SIG-M5 treated with dmso at 0.1 percent for 504 hours (cell line): ENCODE data around the gene E2F2.
"Not testable (repeated sequence)": the region's sequence is repeated elsewhere in the genome, so short reads cannot be mapped to it uniquely, and the experiment has no call there.

Experiments
- DNase-seq: peaks from one replicate; lab custom pipeline; 2025; ENCODE audit not compliant: unreplicated experiment; lab: John Stamatoyannopoulos, UW

E2F2 gene

DNA sequence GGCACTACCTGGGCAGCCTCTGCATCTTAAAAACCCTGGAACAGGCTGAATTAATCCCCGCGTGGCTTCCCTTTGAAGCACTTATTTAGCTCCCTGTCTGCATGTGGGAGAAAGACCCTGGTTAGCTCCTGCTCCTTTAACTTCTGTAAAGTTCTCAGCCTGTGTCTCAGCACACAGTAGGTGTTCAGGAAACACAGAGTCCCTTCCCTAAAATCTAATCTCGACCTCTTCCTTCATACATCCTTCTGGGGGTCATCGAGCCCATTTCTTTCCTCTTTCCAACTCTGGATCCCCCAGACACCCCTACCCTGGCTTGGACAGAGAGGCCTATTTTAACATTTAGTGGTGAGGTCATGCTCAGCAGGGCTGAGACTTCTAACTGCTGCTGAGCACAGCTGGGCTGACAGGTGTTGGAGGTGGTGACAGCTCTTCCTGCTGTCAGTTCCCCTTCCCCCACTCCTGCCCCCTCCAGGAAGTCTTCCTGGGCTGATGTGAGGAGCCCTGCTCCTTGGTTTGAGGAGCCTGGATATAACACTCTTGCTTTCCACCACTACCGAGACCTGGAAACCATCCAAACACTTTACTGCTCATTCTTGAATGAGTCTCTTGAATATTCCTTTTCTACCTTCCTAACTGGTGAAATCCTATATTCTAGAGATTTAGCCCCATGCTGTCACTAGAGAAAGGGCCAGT lies 5.3 kb downstream of the E2F2 start:
- no peak for DNase-seq

DNA sequence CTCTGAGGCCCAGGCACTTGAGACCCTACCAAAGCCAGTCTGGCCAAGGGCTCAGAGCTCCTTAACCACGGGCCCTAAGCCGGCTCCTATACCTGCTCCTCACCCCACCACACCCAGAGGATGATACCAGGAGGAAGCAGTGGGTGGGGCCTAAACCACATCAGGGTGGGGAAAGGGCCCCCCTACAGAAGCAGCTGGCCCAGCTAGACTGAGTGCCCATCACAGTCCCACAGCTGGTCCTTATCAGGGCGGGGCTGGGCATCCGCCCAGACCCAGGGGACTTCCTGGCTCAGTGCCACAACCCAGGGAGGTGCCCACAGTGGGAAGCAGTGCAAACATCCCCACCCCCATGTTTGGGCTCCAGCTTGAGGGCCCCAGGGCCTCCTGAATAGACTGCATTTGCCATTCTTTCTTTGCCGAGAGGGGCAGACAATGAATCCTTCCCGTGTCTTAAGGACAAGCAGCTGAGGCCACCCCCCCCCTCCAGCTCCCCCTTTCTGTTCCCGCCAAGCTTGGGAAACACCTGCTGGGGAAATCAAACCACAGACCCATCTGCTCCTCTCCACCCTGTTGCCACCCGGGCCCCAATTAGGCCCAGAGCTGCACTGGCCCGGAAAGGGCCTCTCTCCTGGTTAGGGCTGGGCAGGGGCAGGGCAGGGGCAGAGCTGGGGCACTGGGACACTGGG lies 6.2 kb downstream of the E2F2 start:
- no peak for DNase-seq

DNA sequence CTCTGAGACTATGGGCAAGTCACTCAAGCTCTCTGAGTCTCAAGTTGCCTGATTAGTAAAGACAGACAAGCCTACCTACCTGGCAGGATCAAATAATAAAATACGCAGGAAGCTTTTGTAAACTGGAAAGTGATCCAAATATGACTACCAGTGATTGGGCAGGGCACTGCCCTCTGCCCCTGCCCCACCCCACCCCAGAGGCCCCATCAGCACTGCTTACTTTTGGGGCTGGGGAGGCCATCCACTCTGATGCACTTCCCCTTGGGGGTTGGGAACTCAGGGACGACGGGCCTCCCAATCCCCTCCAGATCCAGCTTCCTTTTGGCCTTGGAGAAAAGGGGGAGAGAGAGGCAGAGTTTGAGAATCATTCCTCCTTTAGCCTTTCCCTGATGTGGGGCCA lies 6.9 kb downstream of the E2F2 start:
- DNase-seq: no peak

DNA sequence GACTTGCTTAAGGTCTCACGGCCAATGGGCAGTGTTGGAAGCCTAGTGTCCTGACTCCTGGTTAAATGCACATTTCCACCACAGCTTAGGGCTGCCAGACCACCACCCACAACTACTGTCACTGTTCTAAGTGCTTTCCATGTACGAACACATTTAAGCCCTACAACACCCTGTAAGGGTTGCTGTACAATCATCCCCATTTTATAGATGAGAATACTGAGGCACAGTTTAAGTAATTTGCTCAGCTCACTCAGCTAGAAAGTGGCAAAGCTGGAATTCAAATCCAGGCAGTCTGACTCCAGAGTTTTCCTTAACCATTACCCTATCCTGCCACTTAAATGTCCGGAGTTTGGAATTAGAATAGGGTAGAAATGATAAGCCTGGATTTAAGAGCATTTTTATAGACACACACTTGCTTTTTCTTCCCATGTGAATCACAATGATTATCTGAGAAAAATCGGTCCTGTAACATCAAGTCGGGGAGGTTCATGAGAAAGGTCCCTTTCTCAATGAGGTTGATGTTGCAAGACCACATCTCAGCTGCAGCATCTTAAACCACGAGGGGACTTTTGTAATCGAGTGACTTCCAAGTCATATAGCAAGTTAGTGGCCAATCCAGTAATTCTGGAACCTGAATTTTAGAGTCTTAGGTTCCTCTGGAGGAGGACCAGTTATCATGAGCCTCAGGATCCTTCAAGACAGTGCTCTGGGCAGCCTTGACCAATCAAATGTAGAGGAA lies 8.6 kb downstream of the E2F2 start:
- DNase-seq: peak; percentile 74

DNA sequence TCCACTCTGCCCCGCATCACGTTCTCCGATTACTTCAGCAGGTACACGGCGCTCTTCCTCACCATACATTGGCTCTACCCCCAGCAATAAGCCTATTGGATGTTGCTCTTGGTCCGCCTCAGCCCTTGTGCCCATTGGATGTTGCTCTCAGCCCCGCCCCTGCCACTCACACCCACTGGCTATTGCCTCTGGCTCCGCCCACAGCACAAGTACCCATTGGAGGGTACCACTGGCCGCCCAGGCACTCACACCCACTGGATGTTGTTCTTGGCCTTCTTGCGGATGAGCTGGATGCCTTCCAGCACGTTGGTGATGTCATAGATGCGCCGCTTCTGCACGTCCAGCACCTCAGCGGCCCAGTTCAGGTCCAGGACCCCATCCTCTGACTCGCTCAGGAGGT lies 9.4 kb downstream of the E2F2 start:
- DNase-seq: no peak

DNA sequence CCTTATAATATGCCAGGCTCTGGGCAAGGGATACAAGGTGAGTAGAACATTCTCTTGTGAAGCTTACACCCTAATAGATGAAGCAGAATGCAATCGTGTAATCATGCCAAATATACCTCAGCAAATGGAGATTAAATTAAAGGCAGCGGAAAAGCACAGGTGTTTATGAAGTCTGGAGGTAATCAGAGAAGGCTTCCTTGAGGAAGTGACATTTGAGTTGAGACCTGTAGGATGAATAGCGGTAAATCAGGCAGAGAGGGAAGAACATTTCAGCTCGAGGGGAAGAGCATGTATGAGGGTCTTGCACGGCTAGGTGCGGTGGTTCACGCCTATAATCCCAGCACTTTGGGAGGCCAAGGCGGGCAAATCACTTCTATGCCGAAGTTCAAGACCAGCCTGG lies 13.5 kb downstream of the E2F2 start:
- no peak for DNase-seq

DNA sequence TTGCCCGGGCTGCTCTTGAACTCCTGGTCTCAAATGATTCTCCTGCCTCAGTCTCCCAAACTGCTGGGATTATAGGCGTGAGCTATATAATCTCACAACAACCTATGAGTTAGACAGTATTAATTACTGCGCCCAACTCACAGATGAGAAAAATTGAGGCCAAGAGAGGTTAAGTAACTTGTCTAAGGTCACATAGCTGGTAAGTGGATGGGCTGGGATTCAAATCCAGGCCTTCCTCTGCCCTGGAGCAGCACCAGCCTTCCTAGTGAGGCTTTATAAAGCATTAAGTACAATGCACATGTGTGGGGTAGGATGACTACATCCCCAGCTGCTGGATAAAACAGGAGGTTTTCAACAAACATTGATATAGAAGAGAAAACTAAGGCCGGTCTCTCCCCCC lies 15.1 kb downstream of the E2F2 start:
- no peak for DNase-seq

DNA sequence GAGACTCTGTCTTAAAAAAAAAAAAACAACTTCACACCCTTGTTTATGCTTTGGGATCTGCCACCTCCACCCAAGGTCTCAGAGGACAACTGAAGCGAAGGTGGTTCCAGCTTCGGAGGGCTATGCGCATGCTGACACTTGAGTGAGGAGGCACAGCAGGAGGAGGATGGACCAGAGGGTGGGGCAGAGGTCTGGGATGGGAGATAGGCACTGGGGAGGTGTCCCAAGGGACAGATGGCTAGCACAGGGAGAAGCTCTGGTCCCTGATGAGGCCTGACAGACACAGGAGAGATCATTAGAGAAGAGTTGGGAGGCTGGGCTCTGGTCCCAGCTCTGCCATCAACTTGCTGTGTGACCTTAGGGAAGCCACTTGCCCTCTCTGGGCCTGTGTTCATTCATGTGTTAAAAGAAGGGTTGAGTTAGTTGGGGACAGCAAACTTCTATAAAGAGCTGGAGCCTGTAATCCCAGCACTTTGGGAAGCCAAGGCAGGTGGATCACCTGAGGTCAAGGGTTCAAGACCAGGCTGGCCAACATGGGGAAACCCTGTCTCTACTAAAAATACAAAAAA lies 16.8 kb downstream of the E2F2 start:
- DNase-seq: no peak

DNA sequence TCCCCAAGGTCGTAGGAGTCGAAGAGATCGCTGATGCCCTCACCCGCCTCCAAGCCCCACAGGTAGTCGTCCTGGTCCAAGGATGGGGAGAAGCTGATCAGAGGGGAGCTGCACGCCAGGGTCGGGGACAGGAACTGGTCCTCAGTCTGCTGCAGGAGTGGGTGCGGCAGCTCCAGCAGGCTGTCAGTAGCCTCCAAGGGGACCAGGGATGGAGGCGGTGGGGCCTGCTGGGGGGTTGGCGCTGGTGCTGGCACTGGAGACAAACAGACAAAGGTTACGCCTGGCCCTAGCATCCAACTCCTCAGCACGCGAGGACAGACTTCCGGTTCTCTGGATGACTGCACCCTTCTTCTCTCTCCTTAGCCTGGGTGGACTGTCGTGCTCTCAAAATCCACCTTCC lies 21.1 kb downstream of the E2F2 start:
- DNase-seq: no peak

DNA sequence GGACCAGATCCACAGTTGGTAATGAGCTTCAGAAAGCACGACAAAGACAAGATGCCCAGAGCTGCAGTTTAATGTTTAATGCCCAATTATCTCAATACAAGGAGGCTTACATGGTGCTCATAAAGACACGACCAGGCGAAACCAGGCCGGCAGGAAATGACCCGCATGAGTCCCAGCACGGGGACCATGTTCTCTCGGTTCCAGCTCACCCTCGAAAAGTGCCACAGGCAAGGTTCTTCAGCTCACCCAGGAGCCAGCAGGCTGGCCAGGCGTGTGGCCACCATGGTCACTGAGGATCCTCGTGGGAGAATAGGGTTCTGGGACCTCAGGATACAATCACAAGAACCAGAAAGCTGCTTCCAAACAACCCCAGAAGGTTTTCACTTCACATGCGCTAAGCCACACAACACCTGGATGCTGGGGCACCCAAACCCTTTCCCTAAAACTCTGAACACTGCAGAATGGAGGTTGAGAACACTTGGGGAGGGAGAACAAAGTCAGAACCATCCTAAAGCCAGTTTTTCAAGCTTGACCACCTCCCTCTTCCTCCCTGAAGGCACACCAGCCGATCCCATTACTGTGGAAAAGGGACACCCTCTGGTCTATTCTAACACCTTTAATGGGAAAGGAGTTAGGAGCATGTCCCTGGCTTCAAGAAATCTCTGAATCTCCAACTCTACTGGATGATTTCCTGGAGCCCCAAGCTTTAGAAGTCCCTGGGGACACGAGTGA lies 24.5 kb downstream of the E2F2 start:
- no peak for DNase-seq

DNA sequence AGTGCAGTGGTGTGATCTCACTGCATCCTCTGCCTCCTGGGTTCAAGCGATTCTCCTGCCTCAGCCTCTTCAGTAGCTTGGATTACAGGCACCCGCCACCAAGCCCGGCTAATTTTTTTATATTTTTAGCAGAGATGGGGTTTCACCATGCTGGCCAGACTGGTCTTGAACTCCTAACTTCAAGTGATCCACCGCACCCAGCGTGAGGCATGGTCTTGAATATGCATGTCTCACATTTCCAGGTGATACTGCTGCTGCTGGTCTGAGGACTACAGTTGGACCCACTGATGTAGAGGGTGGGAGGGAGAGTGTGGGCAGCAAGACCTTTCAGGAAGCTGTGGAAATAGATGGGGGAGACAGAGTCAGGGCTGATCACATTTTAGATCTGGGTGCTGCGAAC lies 25.2 kb downstream of the E2F2 start:
- no peak for DNase-seq

DNA sequence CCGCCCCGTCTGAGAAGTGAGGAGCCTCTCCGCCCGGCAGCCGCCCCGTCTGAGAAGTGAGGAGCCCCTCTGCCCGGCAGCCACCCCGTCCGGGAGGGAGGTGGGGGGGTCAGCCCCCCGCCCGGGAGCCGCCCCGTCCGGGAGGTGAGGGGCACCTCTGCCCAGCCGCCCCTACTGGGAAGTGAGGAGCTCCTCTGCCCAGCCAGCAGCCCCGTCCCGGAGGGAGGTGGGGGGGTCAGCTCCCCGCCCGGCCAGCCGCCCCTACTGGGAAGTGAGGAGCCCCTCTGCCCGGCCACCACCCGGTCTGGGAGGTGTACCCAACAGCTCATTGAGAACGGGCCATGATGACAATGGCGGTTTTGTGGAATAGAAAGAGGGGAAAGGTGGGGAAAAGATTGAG lies 26.9 kb downstream of the E2F2 start:
- DNase-seq: not testable (repeated sequence)

DNA sequence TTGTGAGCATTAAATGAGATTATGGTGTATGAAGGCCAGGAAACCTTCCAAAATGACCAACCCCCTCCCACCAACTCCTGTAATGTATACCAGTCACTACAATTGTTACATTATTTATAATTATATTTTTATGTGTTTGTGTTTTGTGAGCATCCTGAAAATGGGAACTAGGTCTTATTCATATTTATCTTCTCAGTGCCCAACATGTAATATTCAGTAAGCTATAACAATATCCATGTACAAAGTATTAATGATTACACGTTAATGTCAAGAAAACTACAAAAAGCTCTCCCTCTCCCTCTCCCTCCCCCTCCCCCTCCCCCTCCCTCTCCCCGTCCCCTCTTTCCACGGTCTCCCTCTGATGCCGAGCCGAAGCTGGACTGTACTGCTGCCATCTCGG lies 28.1 kb downstream of the E2F2 start:
- DNase-seq: no peak

DNA sequence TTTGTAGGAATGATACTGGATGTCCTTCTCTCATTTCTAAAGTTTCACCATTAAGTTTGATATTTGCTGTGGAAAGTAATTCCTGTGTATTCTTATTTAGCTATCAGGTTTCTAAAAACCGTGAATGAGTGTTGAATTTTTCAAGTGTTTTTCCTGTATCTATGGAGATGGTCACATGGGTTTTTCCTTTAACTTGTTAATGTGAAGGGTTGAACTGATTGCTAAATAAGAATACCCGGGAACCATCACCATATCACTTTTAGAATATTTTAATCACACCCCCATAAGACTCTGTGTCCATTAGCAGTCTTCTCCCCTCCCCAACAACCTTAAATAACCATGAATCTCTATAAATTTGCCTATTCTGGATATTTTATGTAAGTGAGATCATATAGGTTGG lies 30.6 kb downstream of the E2F2 start:
- no peak for DNase-seq

DNA sequence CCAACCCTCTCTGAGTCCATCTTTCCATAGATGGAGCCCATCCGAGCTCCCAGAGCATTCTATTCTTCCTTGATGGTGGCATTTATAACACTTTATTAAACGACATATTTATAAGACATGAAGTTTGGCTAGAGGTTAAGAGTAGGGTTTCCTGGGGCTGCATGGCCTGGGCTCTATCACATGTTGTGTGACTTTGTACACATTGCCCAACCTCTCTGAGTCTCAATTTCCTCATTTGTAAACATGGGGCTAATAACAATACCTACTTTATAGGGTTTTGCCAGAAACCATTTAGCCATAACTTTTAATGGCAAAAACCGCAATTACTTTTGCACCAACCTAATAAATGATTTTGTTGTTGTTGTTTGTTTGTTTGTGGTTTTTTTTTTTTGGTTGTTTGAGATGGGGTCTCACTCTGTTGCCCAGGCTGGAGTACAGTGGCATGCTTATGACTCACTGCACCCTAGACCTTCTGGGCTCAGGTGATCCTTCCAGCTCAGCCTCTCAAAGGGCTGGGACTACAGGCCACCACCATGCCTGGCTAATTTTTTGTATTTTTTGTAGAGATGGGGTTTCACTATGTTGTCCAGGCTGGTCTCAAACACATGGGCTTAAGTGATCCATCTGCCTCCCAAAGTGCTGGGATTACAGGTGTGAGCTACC lies 33.1 kb downstream of the E2F2 start:
- no peak for DNase-seq

DNA sequence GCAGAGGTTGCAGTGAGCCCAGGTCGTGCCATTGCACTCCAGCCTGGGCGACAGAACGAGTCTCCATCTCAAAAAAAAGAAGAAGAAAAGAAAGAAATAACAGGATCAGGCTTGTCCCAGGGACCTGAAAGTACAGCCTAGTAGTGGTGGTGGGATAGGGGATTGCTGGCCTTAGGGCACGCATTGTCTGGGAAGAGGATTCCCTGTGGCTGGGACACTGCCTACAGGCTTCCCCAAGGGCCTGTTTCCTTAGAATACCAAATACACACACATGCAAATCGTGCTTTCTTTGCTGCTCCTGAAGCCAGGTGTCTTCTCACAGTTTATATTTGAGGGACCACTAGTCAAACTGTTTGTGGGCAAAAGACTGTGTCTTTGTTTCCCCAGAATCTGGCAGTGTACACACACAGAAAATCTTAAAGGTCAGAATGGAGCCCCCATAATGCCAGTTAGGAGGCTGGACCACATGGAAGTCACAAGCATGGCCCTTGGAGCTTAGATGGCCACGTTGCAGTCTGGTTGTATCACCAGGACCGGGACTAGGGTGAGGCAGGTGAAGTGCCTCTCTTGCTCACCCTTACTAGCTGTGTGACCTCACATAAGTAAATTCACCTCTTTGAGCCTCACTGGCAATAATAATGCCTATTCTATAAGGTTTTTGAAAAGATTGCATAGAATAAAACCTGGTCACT lies 34.4 kb downstream of the E2F2 start:
- DNase-seq: no peak

DNA sequence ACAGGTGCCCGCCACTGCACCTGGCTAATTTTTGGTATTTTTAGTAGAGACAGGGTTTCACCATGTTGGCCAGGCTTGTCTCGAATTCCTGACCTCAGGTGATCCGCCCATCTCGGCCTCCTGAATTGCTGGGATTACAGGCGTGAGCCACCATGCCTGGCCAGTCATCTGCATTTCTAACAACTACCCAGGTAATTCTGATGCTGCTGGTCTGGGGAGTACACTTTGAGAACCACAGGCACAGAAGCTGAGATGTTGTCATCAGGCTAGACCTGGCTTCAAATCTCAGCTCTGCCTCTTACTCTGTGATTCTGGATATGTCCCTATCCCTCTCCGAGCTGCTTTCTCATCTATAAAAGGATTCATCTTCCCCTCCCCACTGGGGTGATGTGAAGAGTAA lies 36.2 kb downstream of the E2F2 start:
- DNase-seq: not testable (repeated sequence)

DNA sequence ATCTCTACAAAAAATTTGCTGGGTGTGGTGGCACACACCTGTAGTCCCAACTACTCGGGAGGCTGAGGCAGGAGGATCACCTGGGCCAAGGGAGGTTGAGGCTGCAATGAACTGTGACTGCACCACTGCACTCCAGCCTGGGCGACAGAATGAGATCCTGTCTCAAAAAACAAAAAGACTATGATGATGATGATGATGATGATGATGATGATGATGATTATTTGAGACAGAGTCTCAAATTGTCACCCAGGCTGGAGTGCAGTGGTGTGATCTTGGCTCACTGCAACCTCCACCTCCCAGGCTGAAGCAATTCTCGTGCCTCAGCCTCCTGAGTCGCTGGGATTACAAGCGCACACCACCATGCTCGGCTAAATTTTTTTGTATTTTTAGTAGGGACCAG lies 38.3 kb downstream of the E2F2 start:
- not testable (repeated sequence) for DNase-seq

DNA sequence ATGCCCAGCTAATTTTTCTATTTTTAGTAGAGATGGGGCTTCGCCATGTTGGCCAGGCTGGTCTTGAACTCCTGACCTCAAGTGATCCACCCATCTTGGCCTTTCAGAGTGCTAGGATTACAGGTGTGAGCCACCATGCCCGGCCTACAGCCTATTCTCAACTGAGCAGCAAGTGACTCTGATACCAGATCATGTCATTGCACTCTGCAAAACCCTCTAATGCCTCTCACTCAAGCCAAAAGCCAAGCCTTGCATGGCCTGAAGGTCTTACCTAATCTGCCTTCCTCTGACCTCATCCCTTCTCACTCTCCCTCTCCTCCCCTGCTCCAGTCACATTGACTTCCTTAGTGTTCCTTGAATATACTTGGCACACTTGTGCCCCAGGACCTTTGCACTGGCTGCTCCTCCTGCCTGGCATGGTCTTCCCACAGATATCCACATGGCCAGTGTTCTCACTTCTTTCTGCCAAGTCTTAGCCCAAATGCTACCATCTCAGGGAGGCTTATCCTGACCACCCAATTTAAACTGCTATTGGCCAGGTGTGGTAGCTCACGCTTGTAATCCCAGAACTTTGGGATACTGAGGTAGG lies 38.8 kb downstream of the E2F2 start:
- DNase-seq: no peak

DNA sequence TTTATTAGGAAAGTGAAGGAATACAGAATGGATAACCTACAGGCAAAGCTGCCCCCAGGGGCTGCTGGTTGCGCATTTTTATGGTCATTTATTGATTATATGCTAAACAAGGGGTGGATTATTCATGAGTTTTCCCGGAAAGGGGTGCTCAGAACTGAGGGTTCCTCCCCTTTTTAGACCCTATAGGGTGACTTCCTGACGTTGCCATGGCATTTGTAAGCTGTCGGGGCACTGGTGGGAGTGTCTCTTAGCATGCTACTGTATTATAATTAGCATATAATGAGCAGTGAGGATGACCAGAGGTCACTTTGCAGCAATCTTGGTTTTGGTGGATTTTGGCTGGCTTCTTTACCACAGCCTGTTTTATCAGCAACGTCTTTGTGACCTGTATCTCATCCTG lies 41.2 kb downstream of the E2F2 start:
- no peak for DNase-seq
